ENCODE results near the gene TBX5.

Gene TBX5

GRCh38 chr12:114405519-114406271 lies at the start of gene TBX5:
Gene TBX5, minus strand, starts transcription at chr12:114406144. Its CDS starts 2,246 bp downstream, at chr12:114403898.
- no peak for DNase-seq

GRCh38 chr12:114451657-114452056 lies 45.7 kb upstream of the TBX5 start:
- no peak for DNase-seq

- no peak for DNase-seq
These were observed 44.8 kb upstream of the TBX5 start for GRCh38 chr12:114450515-114451300.

- no peak for DNase-seq
These were observed 44.1 kb upstream of the TBX5 start for GRCh38 chr12:114450019-114450418.

GRCh38 chr12:114448618-114448933 lies 42.6 kb upstream of the TBX5 start:
- no peak for DNase-seq

GRCh38 chr12:114447799-114448617 lies 42.1 kb upstream of the TBX5 start:
- DNase-seq: no peak

GRCh38 chr12:114447274-114447716 lies 41.4 kb upstream of the TBX5 start:
- no peak for DNase-seq

GRCh38 chr12:114445401-114446323 lies 39.7 kb upstream of the TBX5 start:
- no peak for DNase-seq

GRCh38 chr12:114444422-114445279 lies 38.7 kb upstream of the TBX5 start:
- no peak for DNase-seq

- no peak for DNase-seq
These were observed 37.9 kb upstream of the TBX5 start for GRCh38 chr12:114443607-114444421.

GRCh38 chr12:114442578-114442977 lies 36.6 kb upstream of the TBX5 start:
- DNase-seq: no peak

- no peak for DNase-seq
These were observed 35.6 kb upstream of the TBX5 start for GRCh38 chr12:114441545-114441944.

GRCh38 chr12:114441039-114441383 lies 35.1 kb upstream of the TBX5 start:
- DNase-seq: no peak

GRCh38 chr12:114440270-114441038 lies 34.5 kb upstream of the TBX5 start:
- DNase-seq: no peak

- DNase-seq: no peak
These were observed 33.9 kb upstream of the TBX5 start for GRCh38 chr12:114439817-114440216.

GRCh38 chr12:114439261-114439683 lies 33.3 kb upstream of the TBX5 start:
- no peak for DNase-seq

GRCh38 chr12:114438635-114439256 lies 32.8 kb upstream of the TBX5 start:
- DNase-seq: no peak

- DNase-seq: no peak
These were observed 28.4 kb upstream of the TBX5 start for GRCh38 chr12:114434341-114434740.

- DNase-seq: no peak
These were observed 26.0 kb upstream of the TBX5 start for GRCh38 chr12:114431902-114432301.
